HUES48 (cell line): ENCODE results near the gene MED16.

Experiments used
- H3K27ac ChIP-seq: one replicate; pipeline ENCODE4 v1.7.0; 2013; ENCODE audit warnings: low read depth, low read length, inconsistent platforms
- H3K27me3 ChIP-seq: 2 replicates; pipeline ENCODE4 v1.6.1; 2013; ENCODE audit warnings: mild to moderate bottlenecking, low read length; ENCODE audit not compliant: control insufficient read depth, insufficient read depth
- H3K36me3 ChIP-seq: 2 replicates; pipeline ENCODE4 v1.6.1; 2013; ENCODE audit warnings: low read length; ENCODE audit not compliant: control insufficient read depth, insufficient read depth
- H3K4me1 ChIP-seq: 2 replicates; pipeline ENCODE4 v1.6.1; 2013; ENCODE audit warnings: mild to moderate bottlenecking, low read length; ENCODE audit not compliant: control insufficient read depth, insufficient read depth
- H3K4me3 ChIP-seq: 2 replicates; pipeline ENCODE4 v1.5.1; 2013; ENCODE audit warnings: mild to moderate bottlenecking, low read depth, low read length
- H3K9ac ChIP-seq: 2 replicates; pipeline ENCODE4 v1.6.1; 2013; ENCODE audit warnings: mild to moderate bottlenecking, low read depth, low read length, moderate library complexity
- H3K9me3 ChIP-seq: 2 replicates; pipeline ENCODE4 v1.6.1; 2013; ENCODE audit warnings: low read length; ENCODE audit not compliant: control insufficient read depth, insufficient read depth

Gene MED16

GRCh38 chr19:903266-903797 lies 10.3 kb upstream of the MED16 start:
- Histone ChIP-seq H3K4me3 (no peak overlapping the region), H3K4me1 (no peaks in the 10 kb centered on the region), H3K36me3 (peaks cover 7% of the 10 kb centered on the region; the same call in 1 of the 2 replicates), H3K27me3 (no peaks in the 10 kb centered on the region), H3K9me3 (no peaks in the 10 kb centered on the region), H3K27ac (no peak overlapping the region), H3K9ac (no peak overlapping the region)

DNA sequence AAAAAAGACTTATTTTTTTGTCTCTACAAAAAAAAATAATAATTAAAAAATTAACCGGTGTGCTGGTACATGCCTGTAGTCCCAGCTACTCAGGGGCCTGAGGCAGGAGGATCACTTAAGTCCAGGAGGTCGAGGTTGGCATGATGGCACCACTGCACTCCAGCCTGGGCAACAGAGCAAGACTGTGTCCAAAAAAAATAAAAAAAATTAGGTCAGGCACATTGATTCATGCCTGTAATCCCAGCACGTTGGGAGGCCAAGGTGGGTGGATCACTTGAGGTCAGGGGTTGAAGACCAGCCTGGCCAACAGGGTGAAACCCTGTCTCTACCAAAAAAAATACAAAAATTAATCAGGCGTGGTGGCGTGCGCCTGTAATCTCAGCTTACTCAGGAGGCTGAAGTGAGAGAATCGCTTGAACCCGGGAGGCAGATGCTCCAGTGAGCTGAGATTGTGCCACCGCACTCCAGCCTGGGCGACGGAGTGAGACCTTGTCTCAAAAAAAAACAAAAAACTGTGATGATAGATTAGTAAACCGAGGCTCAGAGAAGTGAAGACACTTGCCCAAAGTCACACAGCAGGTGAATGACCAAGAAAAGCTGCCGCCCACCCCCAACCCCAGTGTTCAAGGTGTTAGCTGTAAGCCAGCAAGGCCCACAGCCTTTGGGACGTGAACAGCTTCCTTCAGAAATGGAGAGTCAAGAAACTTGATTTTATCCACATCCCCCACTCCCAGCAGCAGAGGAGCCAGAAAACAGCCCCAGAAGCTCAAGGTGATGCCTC lies 9.6 kb upstream of the MED16 start:
- Histone ChIP-seq H3K9me3 (no peaks in the 10 kb centered on the region), H3K27ac (no peak overlapping the region), H3K4me3 (no peak overlapping the region), H3K9ac (no peak overlapping the region), H3K36me3 (peaks cover 7% of the 10 kb centered on the region; the same call in 1 of the 2 replicates), H3K27me3 (no peaks in the 10 kb centered on the region), H3K4me1 (no peaks in the 10 kb centered on the region)

DNA sequence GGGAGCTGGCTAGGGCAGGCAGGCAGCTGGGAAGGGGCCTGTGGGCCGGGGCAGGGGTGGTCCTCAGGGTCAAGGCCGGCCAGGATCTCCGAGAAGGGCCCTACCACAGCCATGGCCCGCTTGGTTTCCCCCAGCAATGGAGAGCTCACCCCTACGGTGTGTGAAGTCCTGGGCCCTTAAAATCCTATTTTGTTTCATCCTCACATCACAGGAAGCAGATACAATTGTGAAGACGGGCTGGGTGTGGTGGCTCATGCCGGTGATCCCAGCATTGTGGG lies 9.0 kb upstream of the MED16 start:
- Histone ChIP-seq H3K4me1 (no peaks in the 10 kb centered on the region), H3K27me3 (no peaks in the 10 kb centered on the region), H3K27ac (no peak overlapping the region), H3K9me3 (no peaks in the 10 kb centered on the region), H3K9ac (no peak overlapping the region), H3K36me3 (peaks cover 8% of the 10 kb centered on the region; the same call in 1 of the 2 replicates), H3K4me3 (no peak overlapping the region)

GRCh38 chr19:901216-902092 lies 8.5 kb upstream of the MED16 start:
- Histone ChIP-seq H3K36me3 (peaks cover 13% of the 10 kb centered on the region; the same call in 1 of the 2 replicates), H3K4me3 (no peak overlapping the region), H3K27me3 (no peaks in the 10 kb centered on the region), H3K9ac (no peak overlapping the region), H3K27ac (no peak overlapping the region), H3K9me3 (no peaks in the 10 kb centered on the region), H3K4me1 (no peaks in the 10 kb centered on the region)

GRCh38 chr19:900302-901111 lies 7.5 kb upstream of the MED16 start:
- H3K4me3 ChIP-seq, result no peak overlapping the region

DNA sequence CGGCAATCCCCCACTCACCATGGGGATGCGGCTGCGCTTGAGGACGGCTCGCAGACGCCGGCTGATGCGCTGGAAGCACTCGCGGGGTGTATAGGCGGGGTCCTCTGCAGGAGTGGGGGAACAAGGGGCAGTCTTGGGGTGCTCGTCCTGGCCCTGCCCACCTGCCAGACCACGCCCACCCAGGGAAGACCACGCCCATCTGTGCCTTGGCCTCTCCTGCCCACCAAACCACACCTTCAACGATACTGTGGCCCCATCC lies 7.0 kb upstream of the MED16 start:
- H3K9ac ChIP-seq, result no peak overlapping the region
- H3K4me1 ChIP-seq, result no peaks in the 10 kb centered on the region
- H3K27me3 ChIP-seq, result no peaks in the 10 kb centered on the region
- H3K36me3 ChIP-seq, result peaks cover 13% of the 10 kb centered on the region; the same call in 1 of the 2 replicates
- H3K27ac ChIP-seq, result no peak overlapping the region
- H3K4me3 ChIP-seq, result no peak overlapping the region
- H3K9me3 ChIP-seq, result no peaks in the 10 kb centered on the region

More at GRCh38 chr19:900302-901111, 7.5 kb upstream of the MED16 start:
- no peak overlapping the region for H3K27ac ChIP-seq
- peaks cover 13% of the 10 kb centered on the region; the same call in 1 of the 2 replicates for H3K36me3 ChIP-seq
- H3K4me1 ChIP-seq, result no peaks in the 10 kb centered on the region
- no peaks in the 10 kb centered on the region for H3K27me3 ChIP-seq
- H3K9me3 ChIP-seq, result no peaks in the 10 kb centered on the region
- no peak overlapping the region for H3K9ac ChIP-seq

- no peaks in the 10 kb centered on the region for H3K9me3 ChIP-seq
- H3K4me3 ChIP-seq, result no peak overlapping the region
- H3K4me1 ChIP-seq, result no peaks in the 10 kb centered on the region
- H3K9ac ChIP-seq, result no peak overlapping the region
- no peak overlapping the region for H3K27ac ChIP-seq
- no peaks in the 10 kb centered on the region for H3K27me3 ChIP-seq
- H3K36me3 ChIP-seq, result peaks cover 13% of the 10 kb centered on the region; the same call in 1 of the 2 replicates
Measured at GRCh38 chr19:899336-900042, 6.5 kb upstream of the MED16 start.

DNA sequence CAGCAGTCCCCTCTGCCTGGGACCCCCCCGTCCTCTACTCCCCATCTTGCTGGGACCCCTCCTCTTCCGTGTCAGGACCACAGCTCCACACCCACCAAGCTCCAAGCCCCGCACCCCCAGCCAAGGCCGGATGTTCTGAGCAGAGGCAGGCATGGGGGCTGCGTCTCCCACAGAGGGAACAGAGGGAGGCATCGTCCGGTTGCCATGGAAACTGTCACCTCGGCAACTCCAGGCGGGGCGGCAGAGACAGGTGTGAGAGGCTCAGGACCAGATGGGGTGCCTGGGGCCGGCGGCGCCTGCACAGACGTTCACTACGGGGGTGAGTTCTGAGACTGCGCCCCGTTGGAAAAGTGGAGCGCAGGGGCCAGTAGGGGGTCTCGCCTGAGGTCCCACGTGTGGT lies 5.7 kb upstream of the MED16 start:
- Histone ChIP-seq H3K27me3 (no peaks in the 10 kb centered on the region), H3K4me1 (no peaks in the 10 kb centered on the region), H3K27ac (no peak overlapping the region), H3K9me3 (no peaks in the 10 kb centered on the region), H3K9ac (no peak overlapping the region), H3K36me3 (peaks cover 13% of the 10 kb centered on the region; the same call in 1 of the 2 replicates), H3K4me3 (no peak overlapping the region)

GRCh38 chr19:897442-898039 lies 4.6 kb upstream of the MED16 start:
- no peaks in the 10 kb centered on the region for H3K9me3 ChIP-seq
- no peak overlapping the region for H3K27ac ChIP-seq
- H3K4me1 ChIP-seq, result no peaks in the 10 kb centered on the region
- no peaks in the 10 kb centered on the region for H3K27me3 ChIP-seq
- peaks cover 13% of the 10 kb centered on the region; the same call in 1 of the 2 replicates for H3K36me3 ChIP-seq
- H3K9ac ChIP-seq, result no peak overlapping the region
- no peak overlapping the region for H3K4me3 ChIP-seq

GRCh38 chr19:896999-897398 lies 4.0 kb upstream of the MED16 start:
- Histone ChIP-seq H3K27ac (no peak overlapping the region), H3K4me1 (no peaks in the 10 kb centered on the region), H3K4me3 (no peak overlapping the region), H3K9ac (no peak overlapping the region), H3K9me3 (no peaks in the 10 kb centered on the region), H3K36me3 (peaks cover 13% of the 10 kb centered on the region; the same call in 1 of the 2 replicates), H3K27me3 (no peaks in the 10 kb centered on the region)
